GM12872 (cell line): ENCODE results near the gene DCAF11.

Experiments used
- TF ChIP-seq, protein P1 (sequence below): IDR thresholded peaks from 3 replicates; pipeline ENCODE4 v1.5.1; 2011; ENCODE audit warnings: low read depth, mild to moderate bottlenecking, low read length, moderate library complexity; ENCODE audit not compliant: insufficient read depth

The DCAF11 gene

DNA sequence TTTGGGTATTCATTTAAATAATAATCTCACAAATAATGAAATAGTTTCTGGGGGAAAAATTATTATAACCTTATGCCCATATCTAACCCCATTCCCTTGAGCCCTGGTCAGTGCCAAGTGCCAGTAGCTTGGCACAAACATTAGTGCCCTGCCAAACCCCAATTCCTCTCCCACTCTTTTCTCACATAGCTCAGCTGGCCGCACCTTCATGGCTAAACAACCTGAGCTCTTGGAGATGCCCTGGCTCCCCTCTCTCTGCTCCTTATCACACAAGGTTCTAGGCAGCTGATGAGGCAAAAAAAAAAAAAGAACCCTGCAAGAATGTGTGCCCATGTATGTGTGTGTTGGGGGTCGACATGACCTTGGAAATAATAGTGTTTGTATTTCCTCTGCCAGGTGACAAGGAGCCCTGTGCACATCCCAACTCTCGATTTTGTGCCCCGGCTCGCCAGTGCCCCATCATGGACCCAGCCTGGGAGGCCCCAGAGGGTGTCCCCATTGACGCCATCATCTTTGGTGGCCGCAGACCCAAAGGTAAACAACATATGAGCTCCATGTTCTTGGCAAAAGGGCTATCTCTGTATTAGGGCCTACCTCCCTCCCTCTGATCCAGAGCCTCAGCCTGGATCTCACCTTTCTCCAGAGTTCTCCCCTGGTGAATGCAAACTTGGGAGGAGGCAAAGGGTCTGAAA, 12.1 kb upstream of the DCAF11 start:
- TF ChIP-seq, protein P1, sequence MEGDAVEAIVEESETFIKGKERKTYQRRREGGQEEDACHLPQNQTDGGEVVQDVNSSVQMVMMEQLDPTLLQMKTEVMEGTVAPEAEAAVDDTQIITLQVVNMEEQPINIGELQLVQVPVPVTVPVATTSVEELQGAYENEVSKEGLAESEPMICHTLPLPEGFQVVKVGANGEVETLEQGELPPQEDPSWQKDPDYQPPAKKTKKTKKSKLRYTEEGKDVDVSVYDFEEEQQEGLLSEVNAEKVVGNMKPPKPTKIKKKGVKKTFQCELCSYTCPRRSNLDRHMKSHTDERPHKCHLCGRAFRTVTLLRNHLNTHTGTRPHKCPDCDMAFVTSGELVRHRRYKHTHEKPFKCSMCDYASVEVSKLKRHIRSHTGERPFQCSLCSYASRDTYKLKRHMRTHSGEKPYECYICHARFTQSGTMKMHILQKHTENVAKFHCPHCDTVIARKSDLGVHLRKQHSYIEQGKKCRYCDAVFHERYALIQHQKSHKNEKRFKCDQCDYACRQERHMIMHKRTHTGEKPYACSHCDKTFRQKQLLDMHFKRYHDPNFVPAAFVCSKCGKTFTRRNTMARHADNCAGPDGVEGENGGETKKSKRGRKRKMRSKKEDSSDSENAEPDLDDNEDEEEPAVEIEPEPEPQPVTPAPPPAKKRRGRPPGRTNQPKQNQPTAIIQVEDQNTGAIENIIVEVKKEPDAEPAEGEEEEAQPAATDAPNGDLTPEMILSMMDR, result no peak

DNA sequence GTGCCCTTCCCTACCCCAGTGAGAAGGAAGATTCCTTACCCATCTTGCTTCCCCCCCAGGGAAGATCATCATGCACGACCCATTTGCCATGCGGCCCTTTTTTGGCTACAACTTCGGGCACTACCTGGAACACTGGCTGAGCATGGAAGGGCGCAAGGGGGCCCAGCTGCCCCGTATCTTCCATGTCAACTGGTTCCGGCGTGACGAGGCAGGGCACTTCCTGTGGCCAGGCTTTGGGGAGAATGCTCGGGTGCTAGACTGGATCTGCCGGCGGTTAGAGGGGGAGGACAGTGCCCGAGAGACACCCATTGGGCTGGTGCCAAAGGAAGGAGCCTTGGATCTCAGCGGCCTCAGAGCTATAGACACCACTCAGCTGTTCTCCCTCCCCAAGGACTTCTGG, 11.1 kb upstream of the DCAF11 start:
- TF ChIP-seq, protein P1, result no peak

DNA sequence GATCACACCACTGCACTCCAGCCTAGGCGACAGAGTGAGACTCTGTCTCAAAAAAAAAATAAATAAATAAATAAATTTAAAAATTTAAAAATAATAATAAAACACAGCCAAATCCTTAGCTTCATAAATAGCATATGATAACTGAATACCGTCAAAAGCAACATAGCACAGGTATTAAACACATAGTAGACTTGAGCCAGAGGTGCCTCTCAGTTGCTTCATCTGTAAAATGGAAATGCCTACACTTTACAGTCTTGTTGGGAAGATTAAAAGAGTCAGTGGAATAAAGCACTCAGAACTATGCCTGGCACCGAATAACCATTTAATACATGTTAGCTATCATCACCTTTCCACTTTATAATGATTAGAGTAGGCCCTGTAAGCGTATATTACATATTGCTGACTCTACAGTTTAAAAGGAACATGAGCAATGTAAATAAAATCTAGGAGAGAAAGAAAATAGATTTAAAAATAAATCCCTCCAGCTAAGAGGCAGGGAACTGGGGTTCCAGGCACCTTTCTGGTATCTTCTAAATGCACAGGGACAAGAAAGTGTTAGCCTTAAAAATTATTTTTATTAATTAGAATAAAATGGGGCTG, 7.8 kb upstream of the DCAF11 start:
- TF ChIP-seq, protein P1, result no peak

DNA sequence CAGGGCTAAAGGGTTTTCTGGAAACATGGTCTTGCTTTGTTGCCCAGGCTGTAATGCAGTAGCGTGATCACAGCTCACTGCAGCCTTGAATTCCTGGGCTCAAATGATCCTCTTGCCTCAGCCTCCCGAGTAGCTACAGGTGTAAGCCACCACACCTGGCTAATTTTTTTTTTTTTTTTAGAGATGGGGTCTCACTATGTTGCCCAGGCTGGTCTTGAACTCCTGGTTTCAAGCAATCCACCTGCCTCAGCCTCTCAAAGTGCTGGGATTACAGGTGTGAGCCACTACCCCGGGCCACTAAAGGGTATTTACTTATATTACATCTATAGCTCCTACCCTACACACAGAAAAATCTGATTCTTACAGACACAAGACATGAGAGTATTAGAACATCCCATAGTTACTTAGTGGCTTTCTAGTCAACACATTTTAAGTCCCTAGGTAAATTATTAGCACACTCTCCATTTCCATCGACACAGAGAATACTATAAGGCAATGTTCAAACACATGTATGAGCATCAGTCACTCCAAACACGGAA, 6.2 kb upstream of the DCAF11 start:
- TF ChIP-seq, protein P1, result no peak

DNA sequence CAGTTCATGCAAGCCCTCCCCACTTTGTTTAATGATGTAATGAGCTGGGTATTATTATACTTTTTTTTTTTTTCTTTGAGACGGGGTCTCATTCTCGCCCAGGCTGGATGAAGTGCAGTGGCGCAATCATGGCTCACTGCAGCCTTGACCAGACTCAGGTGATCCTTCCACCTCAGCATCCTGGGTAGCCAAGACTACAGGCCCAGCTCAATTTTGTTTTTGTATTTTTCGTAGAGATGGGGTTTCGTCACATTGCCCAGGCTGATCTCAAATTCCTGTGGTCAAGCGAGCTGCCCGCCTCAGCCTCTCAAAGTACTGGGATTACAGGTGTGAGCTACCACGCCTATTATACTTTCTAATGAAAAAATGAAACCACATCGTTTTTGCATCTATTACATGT, 4.5 kb upstream of the DCAF11 start:
- TF ChIP-seq, protein P1, result no peak

DNA sequence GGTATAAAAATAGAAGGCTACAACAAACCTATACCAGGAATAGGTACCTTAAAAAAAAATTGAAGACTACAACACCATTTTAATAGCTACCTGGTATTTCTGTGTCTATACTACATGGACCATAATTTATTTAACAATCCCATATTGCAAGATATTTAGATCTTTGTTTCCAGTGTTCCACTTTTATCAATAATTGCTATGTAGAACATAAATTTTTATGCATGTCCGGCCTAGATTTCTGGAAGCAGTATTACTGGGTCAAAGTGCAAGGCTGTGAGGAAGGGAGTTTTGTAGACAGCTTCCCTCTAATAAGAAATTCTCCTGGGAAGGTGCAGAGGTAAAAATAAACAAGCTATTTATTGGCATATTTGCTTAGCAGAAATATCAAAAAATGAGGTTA, 4.1 kb upstream of the DCAF11 start:
- TF ChIP-seq, protein P1, result no peak

DNA sequence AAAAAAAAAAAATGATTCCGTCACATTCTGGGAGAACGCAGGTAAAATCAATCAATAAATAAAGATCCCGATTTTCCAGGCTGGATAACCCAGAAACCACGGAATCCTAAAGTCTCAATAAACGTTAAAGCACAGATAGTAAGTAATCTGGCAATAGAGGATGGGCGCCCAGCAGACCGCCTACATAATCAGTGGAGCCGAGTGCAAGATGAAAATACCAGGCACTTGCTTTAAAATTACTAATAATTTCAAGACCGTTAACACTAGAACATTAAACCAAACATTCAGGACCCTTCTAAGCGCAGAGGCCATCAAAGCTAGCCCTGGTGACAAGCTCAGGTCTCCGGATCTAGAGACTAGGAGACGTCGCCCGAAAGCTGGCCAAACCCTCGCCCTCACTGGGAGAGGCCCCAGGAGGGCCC, 1.2 kb upstream of the DCAF11 start:
- TF ChIP-seq, protein P1, result no peak
